HEK293 (cell line): ENCODE results near the gene LARP1.
"Not testable (repeated sequence)": the region's sequence is repeated elsewhere in the genome, so short reads cannot be mapped to it uniquely, and the experiment has no call there.

Experiments used
- CTCF ChIA-PET: fragments of 350-600 bp; formaldehyde crosslinking; extraction: SDS; loops from one replicate; lab custom pipeline; 2021; ENCODE audit warnings: antibody characterized with exemption; lab: Yijun Ruan, JAX
- POLR2A ChIA-PET: fragments of 300-600 bp; formaldehyde crosslinking; extraction: SDS; loops from one replicate; lab custom pipeline; 2020; ENCODE audit warnings: antibody characterized with exemption, inconsistent platforms; lab: Yijun Ruan, JAX
- H3K27ac ChIP-seq: fragments of 200-500 bp; sonication (Bioruptor generic); 2 replicates; pipeline ENCODE4 v1.5.1; 2014; ENCODE audit warnings: low read depth, low read length, control low read depth, inconsistent platforms; ENCODE audit errors: extremely low read depth
- H3K36me3 ChIP-seq, 2 experiments: fragments of 200-500 bp in 1 of 2; sonication (Bioruptor generic) in 1 of 2; 1 replicate in 1 of 2; 2 replicates in 1 of 2; pipeline ENCODE4 v1.5.1; 2014 to 2017; ENCODE audit warnings: inconsistent platforms in 2 of 2, low read length in 2 of 2; ENCODE audit not compliant: control insufficient read depth in 2 of 2, insufficient read depth in 1 of 2
- H3K4me1 ChIP-seq: fragments of 200-500 bp; sonication (Bioruptor generic); 2 replicates; pipeline ENCODE4 v1.5.1; 2014; ENCODE audit warnings: mild to moderate bottlenecking, low read length, inconsistent platforms; ENCODE audit not compliant: control insufficient read depth, insufficient read depth
- H3K4me3 ChIP-seq: 2 replicates; pipeline ENCODE4 v1.5.1; 2011; ENCODE audit warnings: low read depth, mild to moderate bottlenecking, control low read depth, low read length, moderate library complexity
- H3K9me3 ChIP-seq: fragments of 200-500 bp; sonication (Bioruptor generic); 2 replicates; pipeline ENCODE4 v1.5.1; 2014; ENCODE audit warnings: low read depth, low read length, inconsistent platforms; ENCODE audit not compliant: control insufficient read depth, insufficient read depth
- KLF10 ChIP-seq: fragments of 450-650 bp; IDR thresholded peaks from 2 replicates; pipeline ENCODE4 v1.5.1; 2018; ENCODE audit warnings: missing biosample characterization, mild to moderate bottlenecking, missing genetic modification characterization
- KLF7 ChIP-seq: fragments of 450-650 bp; formaldehyde crosslinking; IDR thresholded peaks from 2 replicates; pipeline ENCODE4 v1.5.1; 2016; ENCODE audit warnings: missing biosample characterization, missing genetic modification characterization, borderline replicate concordance
- KLF9 ChIP-seq: fragments of 450-650 bp; formaldehyde crosslinking; IDR thresholded peaks from 2 replicates; pipeline ENCODE4 v1.5.1; 2016; ENCODE audit warnings: missing biosample characterization, missing genetic modification characterization, low read depth
- SP7 ChIP-seq: fragments of 450-650 bp; formaldehyde crosslinking; IDR thresholded peaks from 2 replicates; pipeline ENCODE4 v1.5.1; 2016; ENCODE audit warnings: missing biosample characterization, missing genetic modification characterization
- YY2 ChIP-seq: fragments of 450-650 bp; formaldehyde crosslinking; IDR thresholded peaks from 2 replicates; pipeline ENCODE4 v1.5.1; 2016; ENCODE audit warnings: missing biosample characterization, missing genetic modification characterization
- ZBTB8A ChIP-seq: fragments of 450-650 bp; formaldehyde crosslinking; IDR thresholded peaks from 2 replicates; pipeline ENCODE4 v1.5.1; 2016; ENCODE audit warnings: missing biosample characterization, missing genetic modification characterization
- ZNF155 ChIP-seq: fragments of 450-650 bp; formaldehyde crosslinking; IDR thresholded peaks from 2 replicates; pipeline ENCODE4 v1.5.1; 2016; ENCODE audit warnings: missing biosample characterization, missing genetic modification characterization
- ZNF169 ChIP-seq: fragments of 450-650 bp; formaldehyde crosslinking; IDR thresholded peaks from 2 replicates; pipeline ENCODE4 v1.5.1; 2016; ENCODE audit warnings: missing biosample characterization, missing genetic modification characterization
- ZNF202 ChIP-seq: fragments of 450-650 bp; formaldehyde crosslinking; IDR thresholded peaks from 2 replicates; pipeline ENCODE4 v1.5.1; 2016; ENCODE audit warnings: missing biosample characterization, missing genetic modification characterization, borderline replicate concordance
- ZNF239 ChIP-seq: fragments of 450-650 bp; formaldehyde crosslinking; IDR thresholded peaks from 2 replicates; pipeline ENCODE4 v1.5.1; 2016; ENCODE audit warnings: missing biosample characterization, missing genetic modification characterization
- ZNF311 ChIP-seq: fragments of 450-650 bp; formaldehyde crosslinking; IDR thresholded peaks from 2 replicates; pipeline ENCODE4 v1.5.1; 2017; ENCODE audit warnings: missing biosample characterization, missing genetic modification characterization, borderline replicate concordance
- ZNF548 ChIP-seq: fragments of 450-650 bp; formaldehyde crosslinking; IDR thresholded peaks from 2 replicates; pipeline ENCODE4 v1.5.1; 2016; ENCODE audit warnings: missing biosample characterization, missing genetic modification characterization
- ZNF558 ChIP-seq: fragments of 450-650 bp; formaldehyde crosslinking; IDR thresholded peaks from 2 replicates; pipeline ENCODE4 v1.5.1; 2016; ENCODE audit warnings: missing biosample characterization, missing genetic modification characterization
- ZNF571 ChIP-seq: fragments of 450-650 bp; formaldehyde crosslinking; IDR thresholded peaks from 2 replicates; pipeline ENCODE4 v1.5.0; 2017; ENCODE audit warnings: missing biosample characterization, missing genetic modification characterization
- ZNF600 ChIP-seq: fragments of 450-650 bp; formaldehyde crosslinking; IDR thresholded peaks from 2 replicates; pipeline ENCODE4 v1.5.1; 2016; ENCODE audit warnings: missing biosample characterization, missing genetic modification characterization
- ZNF621 ChIP-seq: fragments of 450-650 bp; formaldehyde crosslinking; IDR thresholded peaks from 2 replicates; pipeline ENCODE4 v1.5.1; 2017; ENCODE audit warnings: missing biosample characterization, missing genetic modification characterization
- ZNF792 ChIP-seq: fragments of 450-650 bp; formaldehyde crosslinking; IDR thresholded peaks from 2 replicates; pipeline ENCODE4 v1.5.1; 2016; ENCODE audit warnings: missing biosample characterization, missing genetic modification characterization
- ZNF843 ChIP-seq: fragments of 450-650 bp; formaldehyde crosslinking; IDR thresholded peaks from 2 replicates; pipeline ENCODE4 v1.5.1; 2016; ENCODE audit warnings: missing biosample characterization, missing genetic modification characterization
- TF ChIP-seq, protein P1 (sequence below): fragments of 450-650 bp; formaldehyde crosslinking; IDR thresholded peaks from 2 replicates; pipeline ENCODE4 v1.5.1; 2016; ENCODE audit warnings: missing biosample characterization, missing genetic modification characterization, low read depth
- TF ChIP-seq, protein P2 (sequence below): fragments of 450-650 bp; formaldehyde crosslinking; IDR thresholded peaks from 2 replicates; pipeline ENCODE4 v1.5.1; 2017; ENCODE audit warnings: missing biosample characterization, missing genetic modification characterization
- TF ChIP-seq, protein P3 (sequence below): IDR thresholded peaks from 2 replicates; pipeline ENCODE4 v1.6.1; 2011; ENCODE audit warnings: mild to moderate bottlenecking, low read depth, low read length, borderline replicate concordance
- TF ChIP-seq, protein P4 (sequence below): fragments of 450-650 bp; formaldehyde crosslinking; IDR thresholded peaks from 2 replicates; pipeline ENCODE4 v1.5.1; 2016; ENCODE audit warnings: missing biosample characterization, missing genetic modification characterization

Gene LARP1

DNA sequence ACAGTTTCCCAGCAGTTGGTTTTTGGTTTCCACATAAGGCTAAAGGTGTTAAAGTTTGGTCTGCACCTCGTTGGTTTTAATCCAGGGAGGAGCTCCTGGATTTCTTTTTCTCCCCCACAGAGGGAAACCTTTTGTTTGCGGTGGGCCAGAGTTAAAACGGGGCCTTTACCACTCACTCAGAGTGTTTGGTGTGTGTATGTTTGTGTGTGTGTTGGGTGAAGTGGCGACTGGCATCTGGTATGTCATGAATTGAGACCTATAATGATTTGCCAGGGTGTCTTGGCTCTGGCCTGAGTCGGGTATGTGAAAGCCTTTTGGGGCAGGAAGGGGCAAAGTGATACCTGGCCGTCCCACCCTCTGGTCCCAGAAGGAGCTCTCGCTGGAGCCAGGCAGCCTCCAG is 64.4 kb downstream of the LARP1 start (continued):
- TF ChIP-seq ZNF155 (no peak), ZNF558 (tag by site-specific recombination) (no peak), ZNF571 (tag by site-specific recombination) (no peak)
- TF ChIP-seq, protein P1, sequence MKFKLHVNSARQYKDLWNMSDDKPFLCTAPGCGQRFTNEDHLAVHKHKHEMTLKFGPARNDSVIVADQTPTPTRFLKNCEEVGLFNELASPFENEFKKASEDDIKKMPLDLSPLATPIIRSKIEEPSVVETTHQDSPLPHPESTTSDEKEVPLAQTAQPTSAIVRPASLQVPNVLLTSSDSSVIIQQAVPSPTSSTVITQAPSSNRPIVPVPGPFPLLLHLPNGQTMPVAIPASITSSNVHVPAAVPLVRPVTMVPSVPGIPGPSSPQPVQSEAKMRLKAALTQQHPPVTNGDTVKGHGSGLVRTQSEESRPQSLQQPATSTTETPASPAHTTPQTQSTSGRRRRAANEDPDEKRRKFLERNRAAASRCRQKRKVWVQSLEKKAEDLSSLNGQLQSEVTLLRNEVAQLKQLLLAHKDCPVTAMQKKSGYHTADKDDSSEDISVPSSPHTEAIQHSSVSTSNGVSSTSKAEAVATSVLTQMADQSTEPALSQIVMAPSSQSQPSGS (tag by site-specific recombination) = no peak

DNA sequence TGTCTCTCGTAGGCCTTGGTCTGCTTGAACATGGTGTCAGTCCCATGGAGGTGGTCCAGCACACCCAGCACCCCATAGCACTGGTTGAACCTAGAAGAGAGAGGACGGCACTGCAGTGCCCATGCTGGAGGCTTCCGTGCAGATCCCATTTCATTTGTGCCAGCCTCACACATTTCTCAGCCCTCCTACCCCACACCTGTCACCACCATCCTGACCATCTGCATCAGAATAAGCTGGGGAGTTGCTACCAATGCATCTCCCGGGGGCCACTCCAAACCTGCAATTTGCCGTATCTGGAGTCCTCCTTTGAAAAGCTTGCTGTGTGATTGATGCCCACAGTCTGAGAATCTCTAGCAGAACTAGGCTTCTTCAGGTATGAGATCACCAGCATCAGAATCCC is 65.2 kb downstream of the LARP1 start:
- ChIA-PET CTCF (no interaction called here), POLR2A (no interaction called here)
- TF ChIP-seq ZNF239 (tag by site-specific recombination) = no peak
- TF ChIP-seq, protein P2, sequence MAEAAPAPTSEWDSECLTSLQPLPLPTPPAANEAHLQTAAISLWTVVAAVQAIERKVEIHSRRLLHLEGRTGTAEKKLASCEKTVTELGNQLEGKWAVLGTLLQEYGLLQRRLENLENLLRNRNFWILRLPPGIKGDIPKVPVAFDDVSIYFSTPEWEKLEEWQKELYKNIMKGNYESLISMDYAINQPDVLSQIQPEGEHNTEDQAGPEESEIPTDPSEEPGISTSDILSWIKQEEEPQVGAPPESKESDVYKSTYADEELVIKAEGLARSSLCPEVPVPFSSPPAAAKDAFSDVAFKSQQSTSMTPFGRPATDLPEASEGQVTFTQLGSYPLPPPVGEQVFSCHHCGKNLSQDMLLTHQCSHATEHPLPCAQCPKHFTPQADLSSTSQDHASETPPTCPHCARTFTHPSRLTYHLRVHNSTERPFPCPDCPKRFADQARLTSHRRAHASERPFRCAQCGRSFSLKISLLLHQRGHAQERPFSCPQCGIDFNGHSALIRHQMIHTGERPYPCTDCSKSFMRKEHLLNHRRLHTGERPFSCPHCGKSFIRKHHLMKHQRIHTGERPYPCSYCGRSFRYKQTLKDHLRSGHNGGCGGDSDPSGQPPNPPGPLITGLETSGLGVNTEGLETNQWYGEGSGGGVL = no peak
- TF ChIP-seq ZNF792 (tag by site-specific recombination) = no peak
- no peak for TF ChIP-seq KLF7 (tag by site-specific recombination)
- TF ChIP-seq YY2 (tag by site-specific recombination) = no peak
- TF ChIP-seq ZNF571 (tag by site-specific recombination) = no peak
- no peak for TF ChIP-seq KLF9 (tag by site-specific recombination)
- no peak for TF ChIP-seq KLF10 (tag by site-specific recombination)
- TF ChIP-seq ZNF311 (tag by site-specific recombination) = no peak
- Histone ChIP-seq H3K27ac (no peak overlapping the region), H3K4me3 (no peak overlapping the region), H3K36me3 (peaks cover 14 to 85% of the 10 kb centered on the region in 2 experiments; a peak in 2 of 3 replicates), H3K4me1 (no peaks in the 10 kb centered on the region), H3K9me3 (no peaks in the 10 kb centered on the region)

DNA sequence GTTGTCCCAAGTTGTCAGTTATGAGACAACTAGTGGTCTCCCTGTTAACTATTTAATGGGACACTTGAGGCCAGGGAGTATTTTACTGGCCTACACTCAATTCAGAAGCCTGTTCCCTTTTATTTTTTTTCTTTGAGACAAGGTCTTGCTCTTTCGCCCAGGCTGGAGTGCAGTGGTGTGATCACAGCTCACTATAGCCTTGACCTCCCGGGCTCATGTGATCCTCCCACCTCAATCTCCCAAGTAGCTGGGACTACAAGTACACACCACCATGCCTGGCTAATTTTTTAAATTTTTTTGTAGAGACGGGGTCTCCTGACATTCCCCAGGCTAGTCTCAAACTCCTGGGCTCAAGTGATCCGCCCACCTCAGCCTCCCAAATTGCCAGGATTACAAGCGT is 67.7 kb downstream of the LARP1 start:
- H3K9me3 ChIP-seq, POLR2A ChIA-PET, CTCF ChIA-PET, H3K27ac ChIP-seq, H3K4me1 ChIP-seq, H3K4me3 ChIP-seq: not testable (repeated sequence)
- H3K36me3 ChIP-seq = peaks cover 9 to 64% of the 10 kb centered on the region in 2 experiments; a peak in 2 of 3 replicates

DNA sequence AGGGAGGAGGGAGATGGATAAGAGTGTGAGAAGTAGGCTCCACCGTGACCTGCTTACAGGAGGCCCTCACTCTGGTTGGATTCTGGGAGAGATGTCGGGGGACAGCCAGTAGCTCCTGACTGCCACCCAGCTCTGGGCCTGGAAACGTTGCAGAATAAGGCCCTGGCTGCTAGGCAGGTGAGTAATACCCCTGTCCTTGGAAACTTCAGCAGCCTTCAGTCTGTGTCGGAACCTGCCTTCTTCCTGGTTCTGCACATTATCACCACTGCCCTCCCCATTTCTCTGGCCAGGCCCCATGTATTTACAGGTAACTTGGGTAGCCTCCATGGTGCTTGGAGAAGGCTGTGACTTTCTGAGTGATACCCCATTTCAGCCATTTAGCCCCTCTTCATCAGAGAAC is 68.4 kb downstream of the LARP1 start:
- H3K4me3 ChIP-seq = no peak overlapping the region
- TF ChIP-seq ZBTB8A (tag by site-specific recombination) = no peak
- TF ChIP-seq ZNF600 (tag by site-specific recombination) = peak; percentile 83
- TF ChIP-seq, all 188 proteins: peak for 1
- H3K9me3 ChIP-seq = no peaks in the 10 kb centered on the region
- H3K36me3 ChIP-seq = peaks cover 16 to 59% of the 10 kb centered on the region in 2 experiments; a peak in 2 of 3 replicates
- no peak overlapping the region for H3K27ac ChIP-seq
- POLR2A ChIA-PET = no interaction called here
- no peaks in the 10 kb centered on the region for H3K4me1 ChIP-seq
- CTCF ChIA-PET = no interaction called here

DNA sequence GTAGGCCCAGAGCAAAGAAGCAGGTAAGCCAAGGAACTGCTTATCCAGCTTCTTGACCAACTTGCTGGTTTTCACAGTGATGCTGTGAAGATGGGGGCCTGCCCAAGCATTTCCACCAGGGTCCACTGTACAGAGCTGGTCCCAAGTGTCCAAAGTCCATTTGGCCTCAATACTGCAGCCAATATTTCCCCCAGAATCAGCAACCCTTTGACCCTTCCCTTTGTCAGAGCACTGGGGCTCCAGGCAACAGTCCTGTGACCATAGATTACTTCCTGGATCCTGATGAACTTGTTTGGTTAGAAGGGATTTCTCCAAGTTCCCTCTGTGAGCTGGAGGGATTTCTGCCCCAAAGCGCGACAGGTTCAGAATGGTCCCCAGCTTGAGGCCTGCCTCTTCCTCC is 68.9 kb downstream of the LARP1 start:
- ChIA-PET CTCF (no interaction called here), POLR2A (no interaction called here)
- H3K9me3 ChIP-seq = no peaks in the 10 kb centered on the region
- H3K27ac ChIP-seq = no peak overlapping the region
- no peak overlapping the region for H3K4me3 ChIP-seq
- no peaks in the 10 kb centered on the region for H3K4me1 ChIP-seq
- peaks cover 19 to 55% of the 10 kb centered on the region in 2 experiments; a peak in 2 of 3 replicates for H3K36me3 ChIP-seq
- TF ChIP-seq ZNF169 (no peak), ZNF202 (tag by site-specific recombination) (no peak), SP7 (tag by site-specific recombination) (no peak), ZNF621 (tag by site-specific recombination) (no peak), ZNF548 (tag by site-specific recombination) (no peak), ZNF843 (no peak)
- TF ChIP-seq, protein P3, sequence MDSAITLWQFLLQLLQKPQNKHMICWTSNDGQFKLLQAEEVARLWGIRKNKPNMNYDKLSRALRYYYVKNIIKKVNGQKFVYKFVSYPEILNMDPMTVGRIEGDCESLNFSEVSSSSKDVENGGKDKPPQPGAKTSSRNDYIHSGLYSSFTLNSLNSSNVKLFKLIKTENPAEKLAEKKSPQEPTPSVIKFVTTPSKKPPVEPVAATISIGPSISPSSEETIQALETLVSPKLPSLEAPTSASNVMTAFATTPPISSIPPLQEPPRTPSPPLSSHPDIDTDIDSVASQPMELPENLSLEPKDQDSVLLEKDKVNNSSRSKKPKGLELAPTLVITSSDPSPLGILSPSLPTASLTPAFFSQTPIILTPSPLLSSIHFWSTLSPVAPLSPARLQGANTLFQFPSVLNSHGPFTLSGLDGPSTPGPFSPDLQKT = no peak
- TF ChIP-seq, protein P4, sequence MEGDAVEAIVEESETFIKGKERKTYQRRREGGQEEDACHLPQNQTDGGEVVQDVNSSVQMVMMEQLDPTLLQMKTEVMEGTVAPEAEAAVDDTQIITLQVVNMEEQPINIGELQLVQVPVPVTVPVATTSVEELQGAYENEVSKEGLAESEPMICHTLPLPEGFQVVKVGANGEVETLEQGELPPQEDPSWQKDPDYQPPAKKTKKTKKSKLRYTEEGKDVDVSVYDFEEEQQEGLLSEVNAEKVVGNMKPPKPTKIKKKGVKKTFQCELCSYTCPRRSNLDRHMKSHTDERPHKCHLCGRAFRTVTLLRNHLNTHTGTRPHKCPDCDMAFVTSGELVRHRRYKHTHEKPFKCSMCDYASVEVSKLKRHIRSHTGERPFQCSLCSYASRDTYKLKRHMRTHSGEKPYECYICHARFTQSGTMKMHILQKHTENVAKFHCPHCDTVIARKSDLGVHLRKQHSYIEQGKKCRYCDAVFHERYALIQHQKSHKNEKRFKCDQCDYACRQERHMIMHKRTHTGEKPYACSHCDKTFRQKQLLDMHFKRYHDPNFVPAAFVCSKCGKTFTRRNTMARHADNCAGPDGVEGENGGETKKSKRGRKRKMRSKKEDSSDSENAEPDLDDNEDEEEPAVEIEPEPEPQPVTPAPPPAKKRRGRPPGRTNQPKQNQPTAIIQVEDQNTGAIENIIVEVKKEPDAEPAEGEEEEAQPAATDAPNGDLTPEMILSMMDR (tag by site-specific recombination) = no peak
